ENCODE measurements around the gene ZNF383. TPM values are rescaled to one million over a fixed set of nuclear protein-coding genes. Genes with fewer than 3 reads are reported as not detected.

Gene ZNF383
- total and polyA plus RNA-seq, 9 of the 15 experiments (the other 6 are each of a cell fraction or from before 2014, with no cell fraction given), result 2.0 to 8.2 (median 5.3) TPM

- peak; percentile 92 for TF ChIP-seq SAP30 (IDR thresholded peaks at IDR 0.05; ENCODE audit: borderline replicate concordance, insufficient read depth, low read depth, low read length, poor library complexity, severe bottlenecking)
- TF ChIP-seq ILK (tag; IDR thresholded peaks at IDR 0.05; ENCODE audit: borderline replicate concordance, low read depth), result no peak
- TF ChIP-seq ATF7 (IDR thresholded peaks at IDR 0.05), result peak; percentile 34; the same call in 1 of the 2 replicates
- peak; percentile 31; the same call in 1 of the 2 replicates for TF ChIP-seq JUND (IDR thresholded peaks at IDR 0.05; ENCODE audit: borderline replicate concordance, low read depth, low read length)
- TF ChIP-seq JUND (tag; IDR thresholded peaks at IDR 0.05; ENCODE audit: borderline replicate concordance, low read depth, low read length), result peak; percentile 48; the same call in 2 of the 3 replicates
- peak; percentile 60 for TF ChIP-seq CXXC5 (CRISPR knock-in tag; IDR thresholded peaks at IDR 0.05)
- peak; percentile 23; the same call in 1 of the 2 replicates for TF ChIP-seq HBP1 (CRISPR knock-in tag; IDR thresholded peaks at IDR 0.05)
- peak; percentile 41 to 59; a peak in 1 of 4 replicates for TF ChIP-seq MNT (conservative IDR thresholded peaks at IDR 0.05)
- TF ChIP-seq CREB1 (IDR thresholded peaks at IDR 0.05), result 0 out of 2 replicates have a peak, but pooled peaks have one; percentile 61
- TF ChIP-seq CREB1 (CRISPR knock-in tag; IDR thresholded peaks at IDR 0.05), result no peak
- TF ChIP-seq TSHZ1 (CRISPR knock-in tag; IDR thresholded peaks at IDR 0.05), result no peak
Measured at GRCh38 chr19:37172368-37173366, 45.3 kb upstream of the ZNF383 start, which contains the start of gene ZNF585A (continued).
